Adrenal gland (tissue), 5 donors: ENCODE measurements around the gene TFAP2B.

Experiments used
- CTCF ChIP-seq, 6 experiments: fragments of 450-650 bp in 4 of 6; fragments of 200-600 bp in 2 of 6; sonication (generic) in 1 of 6; IDR thresholded peaks; 1 replicate in 5 of 6; 2 replicates in 1 of 6; pipeline versions ENCODE4 v1.5.1 to v1.8.0; 2016 to 2021; ENCODE audit warnings: antibody characterized with exemption in 6 of 6, mild to moderate bottlenecking in 2 of 6, moderate library complexity in 1 of 6
- POLR2A ChIP-seq, 2 donors: fragments of 450-650 bp; IDR thresholded peaks; one replicate each; pipeline ENCODE4 v1.6.1; 2017; ENCODE audit warnings: antibody characterized with exemption in 2 of 2, mild to moderate bottlenecking in 2 of 2, moderate library complexity in 1 of 2
- donor health status: DM: no; HTN: no; CAD: no.

- TF ChIP-seq POLR2A (IDR thresholded peaks at IDR 0.05) = no peak
- TF ChIP-seq CTCF (IDR thresholded peaks at IDR 0.05) = no peak
Observed at GRCh38 chr6:50820869-50821264, 2.2 kb downstream of the TFAP2B start.
